HG03095 (cell line): ENCODE data around the gene TNXB.
"Not testable (repeated sequence)": the region's sequence is repeated elsewhere in the genome, so short reads cannot be mapped to it uniquely, and the experiment has no call there.

Experiments used
- ATAC-seq: cut with Tn5 transposase; IDR thresholded peaks from one replicate; pipeline ENCODE4 v1.9.1; 2021; ENCODE audit warnings: moderate library complexity; ENCODE audit not compliant: unreplicated experiment

Gene TNXB

GRCh38 chr6:32067521-32067920, 41.6 kb downstream of the TNXB start:
- not testable (repeated sequence) for ATAC-seq

- no peak for ATAC-seq
Observed at GRCh38 chr6:32064706-32065105, 44.4 kb downstream of the TNXB start.

DNA sequence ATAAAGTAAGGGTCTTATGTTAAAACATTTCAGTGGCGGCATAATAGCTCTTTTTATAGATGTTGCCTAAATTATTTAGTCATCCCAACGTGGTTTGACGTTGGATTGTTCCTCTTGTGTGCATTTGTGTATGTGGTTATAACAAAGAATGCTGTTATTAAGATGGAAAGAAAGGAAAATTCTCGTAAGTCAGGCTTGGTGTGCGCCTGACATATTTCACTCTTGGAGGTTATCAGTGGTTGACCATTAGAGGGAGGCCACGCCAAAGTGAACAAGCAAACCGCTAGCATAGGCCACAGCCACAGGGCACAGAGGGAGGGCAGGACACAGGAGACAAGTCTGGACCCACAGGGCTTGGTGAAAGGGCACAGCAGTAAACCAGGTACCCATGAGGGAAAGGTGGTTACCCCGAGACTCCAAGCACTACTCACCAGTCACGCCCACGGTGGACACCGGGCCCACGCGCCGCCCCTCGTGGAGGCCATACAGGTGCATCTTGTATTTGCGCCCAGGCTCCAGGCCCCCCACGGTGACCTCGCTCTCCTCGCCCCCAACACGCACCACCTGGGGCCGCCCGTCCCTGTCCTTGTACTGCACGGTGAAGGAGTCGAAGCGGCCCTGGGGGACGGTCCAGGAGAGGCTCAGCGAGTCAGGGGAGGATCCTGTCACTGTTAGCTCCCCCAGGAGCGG, 48.0 kb downstream of the TNXB start:
- no peak for ATAC-seq

GRCh38 chr6:32058511-32058963, 50.6 kb downstream of the TNXB start:
- no peak for ATAC-seq

DNA sequence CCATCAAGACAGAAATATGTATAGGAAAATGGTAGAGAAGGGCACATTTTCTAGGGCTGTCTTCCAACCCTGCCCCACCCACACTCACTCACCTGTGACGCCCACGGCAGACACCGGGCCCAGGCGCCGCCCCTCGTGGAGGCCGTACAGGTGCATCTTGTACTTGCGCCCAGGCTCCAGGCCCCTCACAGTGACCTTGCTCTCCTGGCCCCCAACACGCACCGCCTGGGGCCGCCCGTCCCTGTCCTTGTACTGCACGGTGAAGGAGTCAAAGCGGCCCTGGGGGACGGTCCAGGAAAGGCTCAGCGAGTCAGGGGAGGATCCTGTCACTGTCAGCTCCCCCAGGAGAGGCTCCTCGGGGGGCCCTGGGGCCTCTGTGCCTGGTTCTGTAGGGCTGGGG, 51.2 kb downstream of the TNXB start:
- no peak for ATAC-seq

DNA sequence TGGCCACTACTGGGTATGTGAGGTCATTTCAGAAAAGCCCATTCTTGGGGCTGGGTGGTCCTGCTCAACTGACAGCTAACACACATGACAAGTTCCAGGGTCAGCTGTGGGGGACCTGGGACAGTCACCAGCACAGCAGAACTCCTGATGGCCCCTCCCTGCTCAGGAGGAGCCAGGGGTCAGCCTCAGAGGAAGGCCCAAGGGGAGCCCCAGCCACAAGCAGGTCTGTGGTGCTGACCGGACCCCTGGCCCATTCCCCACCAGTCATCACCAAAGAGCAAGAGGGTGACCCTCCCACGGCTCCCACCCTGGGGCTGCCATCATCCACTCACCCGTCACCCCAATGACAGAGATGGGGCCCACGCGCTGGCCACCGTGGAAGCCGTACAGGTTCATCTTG, 52.9 kb downstream of the TNXB start:
- no peak for ATAC-seq

- ATAC-seq, result not testable (repeated sequence)
Observed at GRCh38 chr6:32055756-32056155, 53.4 kb downstream of the TNXB start.

- ATAC-seq, result not testable (repeated sequence)
Observed at GRCh38 chr6:32053314-32053713, 55.8 kb downstream of the TNXB start.

DNA sequence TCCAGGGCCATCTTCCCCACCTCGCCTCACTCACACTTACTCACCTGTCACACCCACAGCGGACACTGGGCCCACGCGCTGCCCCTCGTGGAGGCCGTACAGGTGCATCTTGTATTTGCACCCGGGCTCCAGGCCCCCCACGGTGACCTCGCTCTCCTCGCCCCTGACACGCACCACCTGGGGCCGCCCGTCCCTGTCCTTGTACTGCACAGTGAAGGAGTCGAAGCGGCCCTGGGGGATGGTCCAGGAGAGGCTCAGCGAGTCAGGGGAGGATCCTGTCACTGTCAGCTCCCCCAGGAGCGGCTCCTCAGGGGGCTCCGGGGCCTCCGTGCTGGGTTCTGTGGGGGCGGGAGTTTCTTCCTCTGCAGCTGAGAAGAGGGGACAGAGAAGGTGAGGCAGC, 56.5 kb downstream of the TNXB start:
- not testable (repeated sequence) for ATAC-seq

GRCh38 chr6:32050562-32050961, 58.6 kb downstream of the TNXB start:
- ATAC-seq, result no peak

GRCh38 chr6:32049736-32050135, 59.4 kb downstream of the TNXB start:
- not testable (repeated sequence) for ATAC-seq

GRCh38 chr6:32049149-32049548, 60.0 kb downstream of the TNXB start:
- ATAC-seq, result not testable (repeated sequence)

GRCh38 chr6:32047855-32048766, 61.0 kb downstream of the TNXB start:
- ATAC-seq, result no peak

GRCh38 chr6:32047539-32047854, 61.6 kb downstream of the TNXB start:
- ATAC-seq, result no peak

DNA sequence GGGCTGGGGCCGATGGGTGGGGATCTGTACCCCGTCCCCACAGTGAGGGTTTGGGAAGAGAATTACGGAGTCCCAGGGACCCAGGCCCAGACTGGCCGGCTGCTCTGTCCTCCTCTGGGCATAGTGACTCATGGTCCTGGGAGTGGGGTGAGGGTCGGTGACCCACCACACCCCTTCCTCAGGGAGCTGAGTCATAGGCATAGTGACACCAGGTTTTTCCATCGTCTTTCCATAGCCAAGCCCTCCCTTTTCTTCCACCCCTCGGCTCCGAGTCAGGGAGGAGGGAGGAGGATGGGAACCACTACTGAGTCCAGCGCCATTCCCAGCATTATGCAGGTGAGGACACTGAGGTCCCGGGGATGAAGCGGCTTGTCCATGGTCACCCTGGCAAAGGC, 62.1 kb downstream of the TNXB start:
- ATAC-seq, result no peak

GRCh38 chr6:32046450-32047083, 62.6 kb downstream of the TNXB start:
- no peak for ATAC-seq

DNA sequence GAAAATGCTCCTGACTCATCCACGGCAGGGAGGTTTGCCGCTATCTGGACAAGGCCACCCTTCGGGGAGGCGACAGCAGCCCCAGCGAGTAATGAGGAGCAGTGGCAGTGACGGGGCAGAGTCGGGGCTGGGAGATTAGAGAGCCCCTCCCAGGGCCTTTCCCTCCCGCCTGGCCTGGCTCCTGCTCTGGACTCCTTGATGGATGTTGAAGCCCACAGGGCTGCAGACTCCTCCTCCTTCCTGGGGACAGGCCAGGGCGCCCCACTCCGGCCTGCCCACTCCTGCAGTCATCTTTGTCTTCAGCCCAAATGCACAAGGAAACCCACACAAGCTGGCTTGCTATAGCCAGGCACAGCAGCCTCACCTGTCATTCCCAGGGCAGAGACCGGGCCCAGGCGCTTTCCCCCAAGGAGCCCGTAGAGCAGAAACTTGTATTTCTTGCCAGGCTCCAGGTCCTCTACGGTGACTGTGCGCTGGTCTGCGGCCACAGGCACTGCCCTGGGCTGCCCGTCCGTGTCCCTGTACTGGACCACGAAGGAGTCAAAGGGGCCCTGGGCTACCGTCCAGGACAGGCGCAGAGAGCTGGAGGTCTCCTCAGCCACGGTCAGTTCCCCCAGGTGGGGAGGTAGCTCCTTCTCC, 63.2 kb downstream of the TNXB start:
- no peak for ATAC-seq

GRCh38 chr6:32044916-32045315, 64.2 kb downstream of the TNXB start:
- not testable (repeated sequence) for ATAC-seq

- ATAC-seq, result not testable (repeated sequence)
Observed at GRCh38 chr6:32043589-32044380, 65.4 kb downstream of the TNXB start.

- not testable (repeated sequence) for ATAC-seq
Observed at GRCh38 chr6:32042276-32042675, 66.9 kb downstream of the TNXB start.
